GM19099 (cell line): ENCODE data around the gene MVK.

Experiments used
- POLR2A ChIP-seq: IDR thresholded peaks from 3 replicates; pipeline ENCODE4 v1.6.1; 2011; ENCODE audit warnings: low read depth; ENCODE audit not compliant: insufficient read length; ENCODE audit errors: extremely low read depth

Gene MVK

GRCh38 chr12:109539508-109539907 is 34.1 kb upstream of the MVK start:
- TF ChIP-seq POLR2A = no peak

DNA sequence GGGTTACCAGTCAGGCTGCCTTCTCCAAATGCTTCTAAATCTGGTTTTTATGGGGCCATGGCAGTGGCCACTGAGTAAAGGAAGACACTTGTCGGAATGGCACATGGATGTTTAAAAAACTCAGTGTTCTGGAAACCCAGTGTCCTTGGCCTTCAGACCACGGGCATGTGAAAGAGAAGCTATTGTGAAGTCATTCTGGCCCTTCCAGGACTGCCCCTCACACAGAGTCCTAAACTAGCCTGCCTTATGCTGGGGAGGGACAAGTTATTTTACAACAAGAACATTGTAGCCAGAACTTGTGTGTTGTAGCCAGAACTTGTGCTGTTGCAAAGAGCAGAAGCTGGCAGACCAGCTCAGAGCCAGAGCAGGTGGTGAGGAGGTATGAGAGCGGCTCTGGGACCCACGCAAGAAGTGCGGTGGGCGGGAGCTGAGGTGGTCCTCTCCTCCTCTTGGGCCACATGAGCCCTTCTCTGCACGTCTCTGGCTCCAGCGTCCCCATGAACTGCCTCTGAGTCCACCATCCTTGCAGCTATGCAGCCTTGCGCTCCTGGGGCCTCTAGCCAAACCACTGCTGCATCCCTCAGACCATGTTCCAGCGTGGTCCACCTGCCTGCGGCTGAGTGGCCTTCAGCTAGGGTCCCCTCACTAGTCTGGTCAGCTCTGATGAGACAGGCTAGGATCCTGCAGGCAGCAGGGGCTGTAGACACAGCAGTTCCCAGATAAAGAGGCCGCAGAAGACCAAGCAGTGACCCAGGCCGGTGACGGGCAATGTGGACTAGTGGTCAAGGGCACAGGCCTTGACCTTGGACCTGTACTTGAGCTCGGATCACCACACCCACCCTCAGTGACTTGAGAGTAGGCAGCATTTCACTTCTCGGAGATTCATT is 32.8 kb upstream of the MVK start:
- no peak for TF ChIP-seq POLR2A

GRCh38 chr12:109541413-109541726 is 32.2 kb upstream of the MVK start:
- no peak for TF ChIP-seq POLR2A

GRCh38 chr12:109542014-109542413 is 31.6 kb upstream of the MVK start:
- no peak for TF ChIP-seq POLR2A

- TF ChIP-seq POLR2A = no peak
Observed at GRCh38 chr12:109542876-109543275, 30.7 kb upstream of the MVK start.

GRCh38 chr12:109544955-109545531 is 28.6 kb upstream of the MVK start:
- TF ChIP-seq POLR2A = no peak

- TF ChIP-seq POLR2A = no peak
Observed at GRCh38 chr12:109545826-109546225, 27.8 kb upstream of the MVK start.

- TF ChIP-seq POLR2A = no peak
Observed at GRCh38 chr12:109547286-109547685, 26.3 kb upstream of the MVK start.

- TF ChIP-seq POLR2A = no peak
Observed at GRCh38 chr12:109548258-109548657, 25.3 kb upstream of the MVK start.

DNA sequence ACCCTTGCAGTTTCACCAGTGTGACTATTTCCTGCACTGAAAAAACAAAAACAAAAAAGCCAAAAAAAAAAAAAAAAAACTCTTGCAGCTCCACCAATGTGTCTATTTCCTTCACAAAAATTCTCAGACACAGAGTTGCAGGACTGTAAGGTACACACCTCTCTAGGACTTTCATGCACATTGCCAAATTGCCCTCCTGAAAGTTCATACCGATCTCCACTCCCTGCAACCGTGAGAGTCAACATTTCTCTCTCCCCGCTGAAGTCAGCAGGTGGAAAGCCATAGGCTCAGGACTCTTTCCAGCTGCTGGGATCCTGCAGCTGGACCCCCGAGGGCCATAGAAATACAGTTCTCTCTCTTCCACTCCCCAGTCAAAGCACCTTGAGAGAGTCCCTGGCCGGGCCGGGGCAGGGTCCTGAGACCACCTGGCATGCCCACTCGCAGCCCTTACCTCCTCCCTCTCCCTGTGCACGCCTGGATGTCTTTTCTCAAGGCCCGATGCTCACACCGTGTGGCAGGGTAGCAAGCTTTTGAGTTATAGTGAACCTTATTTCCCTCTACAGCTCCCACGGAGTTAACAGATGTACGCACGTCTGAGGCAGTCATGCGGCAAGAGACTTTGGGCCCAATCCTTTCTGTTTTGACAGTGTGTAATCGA is 23.9 kb upstream of the MVK start:
- TF ChIP-seq POLR2A = no peak

GRCh38 chr12:109550281-109550680 is 23.3 kb upstream of the MVK start:
- TF ChIP-seq POLR2A = no peak

DNA sequence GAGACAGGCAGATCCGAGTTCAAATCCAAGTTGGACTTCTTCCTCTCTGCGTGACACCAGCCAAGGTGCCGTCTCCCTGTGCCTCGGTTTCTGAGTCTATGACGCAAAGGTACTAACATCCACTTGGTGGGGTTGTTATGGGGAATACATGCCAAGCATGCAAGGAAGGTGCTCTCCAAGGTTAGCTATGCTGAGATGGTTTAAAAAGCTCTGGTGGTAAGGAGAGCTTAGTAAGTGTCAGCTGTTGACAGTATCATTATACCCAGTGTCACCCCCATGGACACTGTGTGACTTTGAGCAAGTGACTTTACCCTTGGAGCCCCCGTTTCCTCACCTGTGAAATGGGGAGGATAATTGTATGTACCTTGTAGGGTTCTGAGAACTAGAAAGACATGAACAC is 22.5 kb upstream of the MVK start:
- TF ChIP-seq POLR2A = no peak

- no peak for TF ChIP-seq POLR2A
Observed at GRCh38 chr12:109552971-109553370, 20.6 kb upstream of the MVK start.

GRCh38 chr12:109553483-109553882 is 20.1 kb upstream of the MVK start:
- no peak for TF ChIP-seq POLR2A

- TF ChIP-seq POLR2A = no peak
Observed at GRCh38 chr12:109553906-109554500, 19.6 kb upstream of the MVK start.

DNA sequence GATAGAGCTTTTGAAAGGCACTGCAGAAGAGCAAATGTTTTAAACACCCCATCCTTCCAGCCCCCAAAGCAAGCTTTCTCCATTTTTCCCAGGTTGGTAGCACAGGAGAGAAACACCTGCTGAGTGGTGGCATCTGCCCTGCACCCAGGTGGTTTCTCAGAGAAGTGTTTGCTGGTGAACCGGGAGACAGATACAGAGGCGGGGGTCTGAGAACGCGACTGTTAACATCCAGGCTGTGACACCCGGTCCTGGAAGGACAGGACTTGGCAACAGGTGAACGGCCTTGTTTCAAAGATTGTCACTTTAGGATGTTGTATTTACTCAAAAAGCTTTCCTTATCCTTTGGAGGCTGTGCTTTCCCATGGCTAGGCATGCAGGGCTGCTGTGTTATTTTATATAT is 18.8 kb upstream of the MVK start:
- TF ChIP-seq POLR2A = no peak
